ENCODE data around the gene TXNDC17. TPM values are rescaled to one million over a fixed set of nuclear protein-coding genes. Genes with fewer than 3 reads are reported as not detected.

The TXNDC17 gene
- total RNA-seq, 2 donors from 2014 or later, result 43.2 to 55.9 TPM

- no peak for DNase-seq (ENCODE audit: low spot score)
- intact Hi-C loops (cut with DNase I), result loop anchor here in 1 of 2 donors (10.0 kb wide), 1 partner anchor 158 kb away; no protein-coding TSS in a partner anchor
These were observed 8.3 kb upstream of the TXNDC17 start for GRCh38 chr17:6632530-6632929.

- DNase-seq (ENCODE audit: low spot score), result no peak
- intact Hi-C loops (cut with DNase I), result loop anchor here in 1 of 2 donors (10.0 kb wide), 1 partner anchor 158 kb away; no protein-coding TSS in a partner anchor
These were observed 7.6 kb upstream of the TXNDC17 start for GRCh38 chr17:6633263-6633662.

- intact Hi-C loops (cut with DNase I), result loop anchor here in 1 of 2 donors (10.0 kb wide), 1 partner anchor 161 kb away; no protein-coding TSS in a partner anchor
These were observed 4.8 kb upstream of the TXNDC17 start for GRCh38 chr17:6636105-6636504.

DNA sequence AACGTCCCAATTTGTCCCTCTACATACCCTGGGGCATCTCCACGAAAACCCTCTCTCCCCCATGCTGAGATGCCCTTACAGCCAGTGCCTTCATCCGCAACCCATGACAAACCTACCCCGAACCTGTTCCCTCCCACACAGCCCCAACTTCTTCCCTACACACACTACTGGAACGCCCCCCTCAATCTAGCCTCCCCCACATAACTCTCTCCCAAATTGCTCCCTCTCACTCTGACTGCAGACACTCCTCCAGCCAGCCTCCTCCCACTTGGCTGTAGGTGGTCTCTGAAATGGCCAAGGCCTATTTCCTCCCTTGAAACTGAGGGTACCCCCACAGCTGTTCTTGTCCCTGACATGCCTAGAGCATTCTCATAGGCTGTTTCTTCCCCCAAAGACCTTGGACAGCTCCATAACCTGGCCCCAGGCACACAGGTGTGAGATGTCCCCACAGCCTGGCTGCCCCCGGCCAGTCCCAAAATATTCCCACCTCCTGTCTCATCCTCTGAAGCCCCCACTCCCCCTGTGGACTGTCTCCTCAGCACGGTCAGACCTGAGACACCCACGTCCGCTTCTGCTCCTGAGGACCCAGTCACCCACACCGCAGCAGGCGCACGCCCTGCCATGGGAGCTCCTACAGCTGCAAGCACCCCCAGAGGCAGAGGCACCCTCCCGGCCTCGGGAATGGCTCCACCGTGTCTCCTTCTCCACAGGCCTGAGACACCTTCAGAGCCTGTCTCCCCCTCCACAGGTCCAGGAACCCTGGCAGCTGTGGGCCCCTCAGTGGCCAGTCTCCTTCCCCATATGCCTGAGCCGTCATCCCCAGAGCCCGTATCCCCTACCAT, 4.0 kb upstream of the TXNDC17 start:
- intact Hi-C loops (cut with DNase I), result loop anchor here in 1 of 2 donors (10.0 kb wide), 1 partner anchor 162 kb away; no protein-coding TSS in a partner anchor
- no peak for DNase-seq (ENCODE audit: low spot score)

More at GRCh38 chr17:6636105-6636504, 4.8 kb upstream of the TXNDC17 start:
- DNase-seq (ENCODE audit: low spot score), result no peak

DNA sequence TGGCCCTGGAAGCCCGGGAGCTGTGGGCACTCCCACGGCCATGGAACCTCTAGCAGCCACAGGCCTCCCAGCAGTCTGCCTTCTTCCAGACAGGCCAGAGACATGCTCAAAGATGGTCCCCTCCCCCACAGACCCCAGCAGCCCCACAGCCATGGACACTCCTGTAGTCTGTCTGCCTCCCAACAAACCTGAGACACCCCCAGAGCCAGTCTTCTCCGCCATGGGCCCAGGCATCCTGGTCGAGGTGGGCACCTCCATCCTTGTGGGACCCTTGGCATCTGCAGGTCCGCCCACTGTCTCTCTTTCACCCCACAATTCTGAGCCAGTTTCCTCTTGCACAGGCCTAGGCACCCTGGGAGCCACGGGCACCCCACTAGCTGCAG, 3.4 kb upstream of the TXNDC17 start:
- intact Hi-C loops (cut with DNase I), result loop anchor here in 1 of 2 donors (10.0 kb wide), 1 partner anchor 163 kb away; no protein-coding TSS in a partner anchor

DNA sequence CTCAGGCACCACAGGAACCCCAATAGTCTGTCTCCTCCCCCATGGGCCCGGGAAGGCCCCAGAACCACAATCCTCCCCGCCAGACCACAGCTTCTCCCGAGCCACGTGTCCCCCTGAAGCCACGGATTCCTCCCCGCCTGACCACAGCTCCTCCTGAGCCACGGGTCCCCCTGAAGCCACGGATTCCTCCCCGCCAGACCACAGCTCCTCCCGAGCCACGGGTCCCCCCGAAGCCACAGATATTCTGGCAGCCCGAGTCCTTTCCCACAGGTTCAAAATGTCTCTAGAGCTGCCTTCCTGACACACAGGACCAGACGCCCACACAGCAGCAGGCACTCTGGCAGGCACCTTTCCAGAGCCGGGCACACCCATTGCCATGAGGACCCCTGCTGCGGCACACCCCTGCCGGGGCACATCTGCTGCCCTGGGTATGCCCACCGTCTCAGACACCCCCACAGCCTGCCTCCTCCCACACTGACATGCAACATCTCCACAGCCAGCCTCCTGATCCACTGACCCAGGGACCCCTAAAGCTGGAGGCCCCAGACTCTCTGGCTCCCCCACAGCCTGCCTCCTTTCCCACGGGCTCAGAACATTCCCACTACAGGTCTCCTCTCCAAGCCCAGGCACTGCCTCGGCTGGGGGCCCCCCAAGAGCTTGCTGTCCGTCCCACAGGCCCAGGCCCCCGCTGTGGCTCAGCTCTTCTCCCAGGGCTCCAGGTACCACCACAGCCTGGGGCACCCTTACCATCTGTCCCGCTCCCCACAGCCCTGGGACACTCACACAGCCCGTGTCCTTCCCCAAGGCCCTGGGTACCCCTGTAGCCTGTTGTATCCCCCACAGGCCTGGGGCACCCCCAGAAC, 2.6 kb upstream of the TXNDC17 start:
- intact Hi-C loops (cut with DNase I), result loop anchor here in 1 of 2 donors (10.0 kb wide), 1 partner anchor 163 kb away; no protein-coding TSS in a partner anchor

More for the DNA sequence above, 3.4 kb upstream of the TXNDC17 start:
- no peak for DNase-seq (ENCODE audit: low spot score)

DNA sequence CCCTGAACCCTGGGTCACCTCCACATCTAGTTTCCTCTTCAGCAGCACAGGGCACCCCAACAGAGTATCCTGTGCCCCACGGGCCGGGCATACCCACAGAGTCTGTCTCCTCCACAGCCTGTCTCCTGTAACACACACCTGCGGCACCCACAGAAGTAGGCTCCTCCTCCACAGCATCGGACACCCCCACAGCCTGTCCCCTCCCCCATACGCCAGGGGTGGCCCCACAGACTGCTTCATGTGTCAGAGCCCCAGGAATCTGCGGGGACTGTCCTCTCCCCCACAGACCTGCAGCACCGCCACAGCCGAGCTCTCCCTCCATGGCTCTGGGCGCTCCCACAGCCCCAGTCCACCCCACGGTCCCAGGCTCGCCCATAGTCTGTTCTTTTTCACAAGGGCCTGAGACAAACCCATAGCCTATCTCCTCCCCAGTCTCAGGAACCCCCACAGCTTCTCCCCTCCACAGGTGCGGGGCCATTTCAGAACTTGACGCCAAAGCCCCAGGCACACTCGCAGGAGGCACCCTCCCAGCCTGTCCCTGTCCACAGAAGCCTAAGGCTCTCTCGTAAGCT, 1.8 kb upstream of the TXNDC17 start:
- intact Hi-C loops (cut with DNase I), result loop anchor here in 1 of 2 donors (10.0 kb wide), 1 partner anchor 164 kb away; no protein-coding TSS in a partner anchor

More for the DNA sequence above, 2.6 kb upstream of the TXNDC17 start:
- DNase-seq (ENCODE audit: low spot score), result peak; percentile 81

DNA sequence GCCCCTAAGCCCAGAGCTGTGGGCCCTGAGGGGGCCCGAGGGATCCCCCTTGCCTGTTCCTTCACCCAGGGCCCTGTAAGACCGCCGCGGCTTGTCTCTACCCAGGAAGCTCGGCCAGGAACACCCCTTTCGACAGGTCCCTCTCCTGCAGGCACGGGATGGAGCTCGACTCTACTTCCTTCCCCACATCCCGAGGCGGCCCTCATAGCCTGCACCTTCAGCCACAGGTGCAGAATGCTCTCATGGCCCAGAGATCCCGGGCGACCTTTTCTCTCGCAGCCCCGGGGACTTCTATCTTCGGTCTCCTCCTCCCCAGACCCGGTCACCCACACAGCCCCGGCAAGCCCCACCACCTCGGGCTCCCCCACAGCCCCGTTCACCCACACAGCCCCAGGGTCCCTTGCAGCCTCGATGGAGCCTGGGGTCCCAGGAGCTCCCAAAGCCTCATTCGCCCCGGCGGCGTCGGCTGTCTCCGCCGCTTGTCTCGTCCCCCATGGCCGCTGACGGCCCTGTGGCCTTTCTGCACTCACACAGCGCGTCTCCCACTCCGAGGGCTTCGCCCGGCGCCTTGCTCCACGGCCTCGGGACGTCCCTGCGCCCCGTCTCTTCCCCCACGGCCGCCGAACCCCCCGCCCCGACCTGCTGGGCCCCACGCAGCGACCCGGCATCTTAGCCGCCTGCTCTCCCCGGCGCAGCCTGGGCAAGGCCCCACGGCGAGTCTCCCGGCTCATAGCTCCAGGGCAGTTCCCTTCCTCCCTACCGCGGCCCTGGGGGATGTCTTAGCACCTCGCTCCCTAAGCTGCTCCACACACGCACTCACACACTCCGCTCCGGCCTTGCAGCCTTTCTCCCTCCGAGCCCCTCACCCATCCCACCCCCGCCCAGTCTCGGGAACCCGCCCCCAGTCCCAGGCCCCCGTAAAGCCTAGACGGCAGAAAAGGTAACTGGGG, 999 bp upstream of the TXNDC17 start:
- peak; percentile 90 for DNase-seq (ENCODE audit: low spot score)
- intact Hi-C loops (cut with DNase I), result loop anchor here (10.0 kb wide), 1 partner anchor 165 kb away; no protein-coding TSS in a partner anchor

More for the DNA sequence above, 1.8 kb upstream of the TXNDC17 start:
- no peak for DNase-seq (ENCODE audit: low spot score)

DNA sequence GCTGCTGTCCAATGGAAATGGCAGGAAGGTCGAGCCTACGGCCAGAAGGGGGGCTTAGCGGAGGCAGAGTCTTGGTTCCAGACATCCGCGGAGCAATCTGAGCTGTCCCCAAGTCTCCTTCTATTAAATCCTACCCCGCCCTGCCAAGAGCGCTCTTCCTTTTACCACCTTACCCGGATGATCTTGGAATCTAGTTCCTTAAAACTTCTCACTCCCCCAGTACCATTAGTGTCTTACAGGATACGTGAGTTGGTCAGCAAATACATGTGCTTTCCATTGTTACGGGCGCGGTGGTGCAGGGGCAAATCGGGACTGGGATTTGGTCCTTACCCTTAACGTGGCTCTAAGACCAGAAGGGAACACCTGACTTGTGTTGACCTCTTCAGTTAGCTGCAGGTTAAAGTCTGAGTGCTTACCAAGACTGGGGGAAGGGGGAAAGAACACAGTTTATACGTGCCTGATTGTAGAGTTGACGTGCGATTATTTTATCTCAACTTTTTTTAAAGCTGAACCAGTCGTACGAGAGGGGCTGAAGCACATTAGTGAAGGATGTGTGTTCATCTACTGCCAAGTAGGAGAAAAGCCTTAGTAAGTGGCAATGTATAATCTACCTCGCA, 495 bp downstream of the TXNDC17 start:
- intact Hi-C loops (cut with DNase I), result loop anchor here in 1 of 2 donors (10.0 kb wide), 1 partner anchor 167 kb away; no protein-coding TSS in a partner anchor
- no peak for DNase-seq (ENCODE audit: low spot score)

DNA sequence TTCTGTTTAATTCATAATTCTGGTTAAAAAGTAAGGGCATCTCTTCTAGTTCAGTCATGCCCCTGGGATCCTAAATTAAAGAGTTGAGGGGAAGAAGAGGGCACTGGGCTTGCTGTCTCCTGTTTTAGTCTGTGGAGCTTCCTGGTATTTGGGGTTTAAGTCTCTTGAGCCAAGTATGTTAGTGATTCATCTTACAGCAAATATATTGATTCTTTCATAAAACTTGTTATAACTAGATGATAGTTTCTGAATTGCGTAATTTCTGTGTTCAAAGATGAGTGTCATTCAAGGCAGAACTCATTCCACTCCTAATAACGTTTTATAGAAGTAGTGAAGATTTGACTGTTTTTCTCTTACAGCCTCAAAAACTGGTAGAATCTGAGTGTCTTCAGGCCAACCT, 1.7 kb downstream of the TXNDC17 start:
- DNase-seq (ENCODE audit: low spot score), result no peak
- intact Hi-C loops (cut with DNase I), result loop anchor here in 1 of 2 donors (10.0 kb wide), 1 partner anchor 168 kb away; no protein-coding TSS in a partner anchor

GRCh38 chr17:6643451-6644125, 2.7 kb downstream of the TXNDC17 start:
- intact Hi-C loops (cut with DNase I), result loop anchor here in 1 of 2 donors (10.0 kb wide), 1 partner anchor 169 kb away; no protein-coding TSS in a partner anchor
- DNase-seq (ENCODE audit: low spot score), result no peak

- no peak for DNase-seq (ENCODE audit: low spot score)
- intact Hi-C loops (cut with DNase I), result loop anchor here in 1 of 2 donors (10.0 kb wide), 1 partner anchor 173 kb away; no protein-coding TSS in a partner anchor
These were observed 7.3 kb downstream of the TXNDC17 start for GRCh38 chr17:6648181-6648580.

GRCh38 chr17:6651354-6651918, 10.6 kb downstream of the TXNDC17 start, which contains the start of the genes C17orf100 and MED31:
Gene C17orf100, plus strand, starts transcription at chr17:6651762. Its CDS starts 152 bp downstream, at chr17:6651914.
Gene MED31, minus strand, starts transcription at chr17:6651605. Its CDS starts 77 bp downstream, at chr17:6651528.
- DNase-seq (ENCODE audit: low spot score), result peak; percentile 98
- intact Hi-C loops (cut with DNase I), result no loop called here

DNA sequence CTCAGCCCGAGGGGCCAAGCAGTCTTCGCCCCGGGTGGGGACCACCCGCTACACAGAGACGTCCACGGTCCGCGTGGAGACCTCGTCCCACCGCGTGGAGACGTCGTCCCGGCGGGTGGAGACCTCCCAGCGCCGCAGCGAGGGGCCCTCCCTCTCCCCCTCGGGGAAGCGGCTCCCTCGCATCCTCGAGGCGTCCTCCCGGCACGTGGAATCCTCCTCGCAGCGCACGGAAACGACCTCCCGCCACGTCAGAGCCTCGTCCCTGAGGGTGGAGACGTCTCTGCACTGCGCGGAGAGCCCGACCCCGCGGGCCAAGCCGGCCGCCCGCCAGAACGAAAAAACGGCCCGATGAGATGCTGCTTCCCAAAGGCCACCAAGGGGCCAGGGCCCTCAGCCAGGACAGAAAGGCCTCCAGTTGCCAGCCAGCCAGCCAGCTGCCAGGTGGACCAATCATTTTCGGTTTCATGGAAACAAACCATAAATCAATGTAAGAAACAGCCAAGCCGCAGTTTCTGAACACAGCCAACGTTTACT, 11.1 kb downstream of the TXNDC17 start:
- intact Hi-C loops (cut with DNase I), result no loop called here
- peak; percentile 95 for DNase-seq (ENCODE audit: low spot score)

GRCh38 chr17:6654841-6655731, 14.2 kb downstream of the TXNDC17 start:
- DNase-seq (ENCODE audit: low spot score), result no peak
- intact Hi-C loops (cut with DNase I), result no loop called here

All from posterior vena cava (tissue), 2 donors.